GM19372 (cell line): ENCODE data around the gene ZNF385B.

Experiments used
- ATAC-seq: cut with Tn5 transposase; IDR thresholded peaks from one replicate; pipeline ENCODE4 v1.9.1; 2021; ENCODE audit warnings: mild to moderate bottlenecking, low read depth, moderate library complexity; ENCODE audit not compliant: unreplicated experiment

The ZNF385B gene

GRCh38 chr2:179857236-179857635, 4.2 kb downstream of the ZNF385B start:
- ATAC-seq, result no peak

DNA sequence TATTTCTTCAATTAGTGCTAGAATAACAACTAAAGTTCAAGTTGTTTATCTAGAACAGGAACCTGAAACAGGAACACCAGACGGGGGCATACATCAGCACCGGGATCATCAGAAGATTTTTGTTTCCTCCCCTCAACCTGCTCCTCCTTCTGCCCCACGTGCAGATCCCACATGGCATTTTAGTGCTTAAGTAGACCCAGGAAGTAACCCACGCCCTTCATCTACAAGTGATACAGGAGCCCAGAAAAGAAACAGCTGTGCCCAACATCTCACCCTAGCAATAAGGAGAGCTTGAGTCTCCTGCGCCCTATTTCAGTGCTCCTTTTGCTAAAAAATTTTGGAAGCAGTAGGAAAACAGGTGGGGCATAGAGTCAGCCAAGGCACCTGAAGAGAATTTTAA, 5.2 kb downstream of the ZNF385B start:
- ATAC-seq, result no peak

DNA sequence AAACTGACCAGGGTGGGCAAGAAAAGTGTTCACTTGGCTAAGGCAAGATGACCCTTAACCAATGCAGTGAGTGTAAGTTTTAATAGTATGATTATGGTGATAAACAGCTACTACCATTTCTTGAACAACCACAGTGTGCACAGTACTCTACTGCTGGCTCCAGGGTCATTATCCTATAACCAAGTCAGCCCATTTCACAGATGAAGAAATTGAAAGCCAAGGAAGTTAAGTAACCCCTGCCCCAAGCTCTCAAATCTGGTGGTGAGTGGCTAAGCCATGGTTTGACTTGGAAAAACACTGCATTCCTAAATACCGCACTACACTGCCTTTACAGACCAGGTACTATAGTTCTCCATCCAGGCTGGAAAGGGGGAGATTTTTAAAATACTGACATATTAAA, 5.7 kb downstream of the ZNF385B start:
- ATAC-seq, result no peak

DNA sequence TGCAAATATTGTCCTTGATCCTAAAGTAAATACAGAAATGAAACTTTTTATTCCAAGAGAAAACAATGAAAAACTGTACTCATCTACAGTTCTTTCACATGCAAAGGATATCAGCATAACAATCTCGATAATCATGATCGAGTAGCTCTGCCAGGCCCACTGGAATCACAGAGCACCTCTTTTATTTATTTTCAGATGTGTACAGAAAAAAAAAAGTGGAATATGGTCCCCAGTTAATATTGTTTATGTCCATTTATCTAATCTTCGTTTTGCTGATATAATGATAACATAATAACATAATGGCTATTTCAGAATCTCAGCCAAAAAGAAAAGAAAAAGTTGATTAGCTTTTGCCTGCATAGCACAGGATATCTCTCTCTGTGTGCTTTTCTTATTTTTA, 6.5 kb downstream of the ZNF385B start:
- no peak for ATAC-seq

DNA sequence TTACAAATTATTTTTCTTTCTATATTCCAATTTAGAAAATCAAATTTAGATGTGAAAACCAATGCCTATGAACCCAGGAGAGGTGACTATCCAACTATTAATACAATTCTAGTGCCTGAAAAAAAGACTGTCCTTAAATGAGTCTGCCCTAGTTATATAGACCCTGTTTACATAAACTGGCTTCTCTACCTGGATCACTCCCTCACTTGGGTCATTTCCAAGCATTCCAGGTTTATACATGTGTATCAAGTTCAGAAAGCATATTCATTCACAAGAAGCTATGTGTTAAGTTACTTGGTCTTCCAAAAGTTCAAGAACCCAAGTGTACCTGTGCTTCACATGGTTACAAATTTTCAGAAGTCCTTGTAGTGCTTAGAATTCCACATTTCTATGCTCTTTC, 8.3 kb downstream of the ZNF385B start:
- no peak for ATAC-seq

- ATAC-seq, result no peak
Measured at GRCh38 chr2:179850188-179850587, 11.2 kb downstream of the ZNF385B start.

- no peak for ATAC-seq
Measured at GRCh38 chr2:179849719-179850118, 11.7 kb downstream of the ZNF385B start.

DNA sequence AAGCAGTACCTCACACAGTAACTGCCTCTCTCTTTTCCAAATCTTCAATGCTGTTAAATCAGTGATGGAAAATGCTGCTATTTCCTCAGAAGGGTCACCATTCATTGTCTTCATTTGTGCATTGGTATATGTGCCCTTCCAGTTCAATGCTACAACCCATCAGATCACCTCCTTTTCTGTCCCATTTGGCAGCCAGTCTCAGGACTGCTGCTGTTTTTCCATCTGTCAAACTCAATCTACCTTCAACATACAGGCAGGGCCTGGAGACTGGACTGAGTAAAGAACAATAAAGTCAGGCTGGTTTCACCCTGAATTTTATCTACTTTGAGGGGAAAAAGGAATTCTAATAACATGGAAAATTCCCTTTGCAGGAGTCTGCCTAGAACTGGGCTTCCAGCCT, 17.9 kb downstream of the ZNF385B start:
- ATAC-seq, result no peak

DNA sequence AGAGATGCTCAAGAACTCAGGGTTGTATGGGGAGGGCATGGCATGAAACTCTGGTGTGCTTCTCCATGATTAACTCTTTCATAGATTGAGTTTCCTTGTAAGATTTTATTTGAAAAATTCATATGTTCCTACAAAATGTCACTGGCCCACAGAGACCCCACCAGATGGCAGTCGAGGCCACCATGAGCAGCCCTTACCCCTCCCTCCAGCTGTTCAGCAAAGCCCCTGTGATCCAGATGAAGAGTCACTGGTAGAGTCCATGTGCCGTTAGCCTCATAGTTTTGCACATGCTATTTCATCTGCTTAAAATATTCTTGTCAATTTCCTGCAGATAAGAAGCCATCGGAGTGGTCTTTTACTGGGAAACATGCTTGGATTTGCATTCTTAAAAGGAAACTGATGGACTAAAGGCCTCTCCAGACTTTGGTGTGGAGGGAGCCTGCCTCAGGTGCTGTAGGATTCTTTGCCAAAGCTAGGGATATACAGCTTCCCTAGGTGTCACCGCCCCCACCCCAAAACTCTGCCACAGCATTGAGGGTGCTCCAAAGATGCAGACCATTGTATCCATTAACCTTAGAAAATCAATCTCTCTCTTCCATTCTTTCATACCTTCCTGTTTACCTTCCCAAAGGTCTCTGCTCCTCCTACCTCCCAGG, 18.8 kb downstream of the ZNF385B start:
- ATAC-seq, result no peak

- ATAC-seq, result no peak
Measured at GRCh38 chr2:179840840-179841239, 20.6 kb downstream of the ZNF385B start.

DNA sequence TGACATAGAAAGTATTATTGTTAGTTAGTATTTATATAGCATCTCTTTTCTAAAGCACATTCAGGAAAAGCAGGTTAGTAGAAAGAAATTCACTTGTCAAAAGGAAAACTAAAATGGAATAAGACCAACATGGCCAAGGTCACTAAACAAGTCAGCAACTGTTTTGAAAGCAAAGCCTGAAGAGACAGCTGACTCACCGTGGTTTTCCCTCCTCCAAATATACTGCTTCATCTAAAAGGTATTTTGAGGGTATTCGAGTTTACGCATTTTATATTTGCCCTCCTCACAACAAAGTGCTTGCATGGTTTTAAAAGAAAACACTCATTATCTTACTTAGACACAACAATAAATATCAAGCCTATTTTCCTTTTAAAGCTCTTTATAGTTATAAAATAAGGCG, 24.0 kb downstream of the ZNF385B start:
- ATAC-seq, result no peak

DNA sequence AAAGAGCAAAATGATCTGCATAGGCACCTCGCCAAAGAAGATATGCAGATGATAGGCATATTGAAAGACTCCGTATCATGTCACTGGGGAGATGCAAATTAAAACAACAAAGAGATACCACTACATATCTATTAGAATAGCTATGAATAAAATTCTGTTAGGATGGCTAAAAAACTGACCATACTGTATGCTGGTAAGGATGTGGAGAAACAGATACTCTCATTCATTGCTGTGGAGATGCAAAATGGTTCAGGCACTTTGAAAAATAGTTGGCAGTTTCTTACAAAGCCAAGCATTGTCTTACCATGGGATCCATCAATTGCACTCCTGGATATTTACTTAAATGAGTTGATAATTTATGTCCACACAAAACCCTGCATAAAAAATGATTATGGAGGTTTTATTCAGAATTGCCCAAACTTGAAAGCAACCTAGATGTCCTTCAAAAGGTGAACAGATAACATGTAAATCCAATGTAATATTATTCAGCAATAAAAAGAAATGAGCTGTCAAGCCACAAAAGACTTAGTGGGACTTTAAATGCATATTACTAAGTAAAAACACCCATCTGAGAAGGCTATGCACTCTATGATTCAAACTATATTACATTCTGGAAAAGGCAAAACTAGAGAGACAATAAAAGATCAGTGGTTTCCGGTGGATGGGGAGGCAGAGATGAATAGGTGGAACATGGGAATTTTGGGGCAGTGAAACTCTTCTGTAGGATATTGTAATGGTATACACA, 31.2 kb downstream of the ZNF385B start:
- ATAC-seq, result no peak

DNA sequence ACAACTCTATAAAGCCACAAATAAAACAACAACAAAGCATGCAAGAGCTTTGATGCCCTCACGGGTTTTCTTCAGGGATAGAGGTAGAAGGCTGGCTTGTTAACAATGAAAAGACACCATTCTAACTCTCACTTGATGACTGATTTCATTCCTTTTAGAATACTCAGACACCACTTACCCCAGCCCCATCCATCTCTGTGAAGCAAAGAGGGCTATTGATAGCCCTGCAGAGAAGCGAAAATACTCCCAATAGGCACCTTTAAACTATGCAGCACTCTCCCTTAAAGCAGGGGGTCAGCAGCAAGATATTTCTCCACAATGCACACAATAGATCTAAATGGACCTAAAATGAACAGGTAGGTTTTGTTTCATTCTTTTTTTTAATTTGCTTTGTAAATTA, 35.1 kb downstream of the ZNF385B start:
- no peak for ATAC-seq

GRCh38 chr2:179825494-179825893, 35.9 kb downstream of the ZNF385B start:
- no peak for ATAC-seq

- no peak for ATAC-seq
Measured at GRCh38 chr2:179824961-179825360, 36.5 kb downstream of the ZNF385B start.

DNA sequence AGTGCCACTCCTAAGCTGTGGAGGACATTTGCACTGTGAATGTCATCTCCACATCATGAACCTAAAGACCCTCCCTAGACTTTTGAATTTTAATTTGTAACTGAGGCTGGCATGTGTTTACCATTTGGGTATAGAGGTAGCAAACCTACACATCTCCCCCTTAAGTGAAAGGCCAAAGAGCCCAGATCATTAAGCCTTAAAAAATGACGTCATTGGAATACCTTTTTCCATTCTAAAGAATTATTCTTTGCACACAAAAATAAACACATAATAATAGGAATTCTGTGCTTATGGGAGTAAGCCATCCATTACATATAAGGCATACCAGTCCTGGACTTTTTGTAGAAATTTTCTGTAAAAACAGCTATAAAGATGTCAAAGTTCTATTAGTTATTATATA, 38.9 kb downstream of the ZNF385B start:
- ATAC-seq, result no peak

GRCh38 chr2:179818546-179818945, 42.9 kb downstream of the ZNF385B start:
- ATAC-seq, result no peak

DNA sequence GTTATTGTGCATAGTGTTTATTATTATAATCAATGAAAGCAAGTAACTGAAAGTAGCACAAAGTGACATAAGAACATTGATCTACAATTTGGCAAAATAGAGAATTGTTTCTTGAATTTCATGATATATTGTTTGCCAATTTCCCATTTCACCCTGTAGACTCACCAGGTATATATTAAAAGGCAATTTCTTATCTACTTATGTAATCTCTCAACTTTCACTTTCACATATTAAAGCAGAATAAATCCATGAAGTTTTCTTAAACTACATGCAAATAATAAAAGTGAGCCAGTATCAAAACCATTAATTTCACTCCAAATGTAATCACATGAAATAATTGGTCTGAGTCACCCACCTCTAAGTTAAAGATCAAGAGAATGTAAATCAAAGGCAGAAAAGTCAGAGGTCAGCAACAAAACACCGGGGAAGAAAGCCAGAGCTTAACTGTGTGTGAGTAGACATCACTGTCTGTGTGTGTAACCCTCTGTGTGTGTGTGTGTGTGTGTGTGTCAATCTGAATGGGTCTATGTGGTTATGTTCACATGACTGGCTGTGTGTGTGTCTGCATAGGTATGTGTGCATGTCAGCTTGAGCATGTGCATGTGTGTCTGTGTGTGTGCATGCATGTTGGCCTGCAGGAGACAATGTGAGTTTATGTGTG, 44.1 kb downstream of the ZNF385B start:
- no peak for ATAC-seq

- no peak for ATAC-seq
Measured at GRCh38 chr2:179814050-179814449, 47.4 kb downstream of the ZNF385B start.

- ATAC-seq, result no peak
Measured at GRCh38 chr2:179812501-179812900, 48.9 kb downstream of the ZNF385B start.

DNA sequence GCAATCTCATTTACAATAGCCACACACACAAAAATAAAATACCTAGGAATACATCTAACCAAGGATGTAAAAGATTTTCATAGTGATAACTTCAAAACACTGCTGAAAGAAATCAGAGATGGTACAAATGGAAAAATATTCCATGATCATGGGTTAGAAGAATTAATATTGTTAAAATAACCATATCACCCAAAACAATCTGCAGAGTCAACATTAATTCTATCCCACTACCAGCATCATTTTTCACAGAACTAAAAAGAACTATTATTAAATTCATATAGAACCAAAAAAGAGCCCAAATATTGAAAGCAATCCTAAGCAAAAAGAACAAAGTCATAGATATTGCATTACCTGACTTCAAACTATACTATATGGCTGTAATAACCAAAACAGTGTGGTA, 50.4 kb downstream of the ZNF385B start:
- no peak for ATAC-seq

GRCh38 chr2:179809606-179810005, 51.8 kb downstream of the ZNF385B start:
- ATAC-seq, result no peak
